ENCODE results near the gene FAM120AOS. TPM values are rescaled to one million over a fixed set of nuclear protein-coding genes. Genes with fewer than 3 reads are reported as not detected.
"Not testable (repeated sequence)": the region's sequence is repeated elsewhere in the genome, so short reads cannot be mapped to it uniquely, and the experiment has no call there.

FAM120AOS gene
- total RNA-seq, 1 donor from 2014 or later = 47.5 TPM

DNA sequence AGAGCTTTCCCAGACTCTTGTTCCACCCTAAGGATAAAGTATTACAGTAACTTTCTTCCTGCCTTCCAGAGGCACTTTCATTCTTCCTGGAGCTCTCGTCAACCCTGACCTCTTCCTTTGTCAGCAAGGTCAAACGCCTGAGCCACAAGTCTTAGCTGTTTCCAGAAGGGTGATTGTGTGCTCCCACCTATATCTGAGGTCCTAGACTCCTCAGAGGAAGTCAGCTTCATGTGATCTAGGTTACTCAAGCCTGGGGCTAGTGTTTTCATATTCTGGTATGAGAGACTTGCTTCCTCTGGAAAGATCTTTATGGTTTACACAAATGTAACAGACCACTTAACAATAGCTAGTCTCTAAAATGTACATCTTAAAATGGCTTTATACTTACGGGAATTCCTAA is 7.3 kb downstream of the FAM120AOS start:
- TF ChIP-seq, protein P1, sequence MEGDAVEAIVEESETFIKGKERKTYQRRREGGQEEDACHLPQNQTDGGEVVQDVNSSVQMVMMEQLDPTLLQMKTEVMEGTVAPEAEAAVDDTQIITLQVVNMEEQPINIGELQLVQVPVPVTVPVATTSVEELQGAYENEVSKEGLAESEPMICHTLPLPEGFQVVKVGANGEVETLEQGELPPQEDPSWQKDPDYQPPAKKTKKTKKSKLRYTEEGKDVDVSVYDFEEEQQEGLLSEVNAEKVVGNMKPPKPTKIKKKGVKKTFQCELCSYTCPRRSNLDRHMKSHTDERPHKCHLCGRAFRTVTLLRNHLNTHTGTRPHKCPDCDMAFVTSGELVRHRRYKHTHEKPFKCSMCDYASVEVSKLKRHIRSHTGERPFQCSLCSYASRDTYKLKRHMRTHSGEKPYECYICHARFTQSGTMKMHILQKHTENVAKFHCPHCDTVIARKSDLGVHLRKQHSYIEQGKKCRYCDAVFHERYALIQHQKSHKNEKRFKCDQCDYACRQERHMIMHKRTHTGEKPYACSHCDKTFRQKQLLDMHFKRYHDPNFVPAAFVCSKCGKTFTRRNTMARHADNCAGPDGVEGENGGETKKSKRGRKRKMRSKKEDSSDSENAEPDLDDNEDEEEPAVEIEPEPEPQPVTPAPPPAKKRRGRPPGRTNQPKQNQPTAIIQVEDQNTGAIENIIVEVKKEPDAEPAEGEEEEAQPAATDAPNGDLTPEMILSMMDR (IDR thresholded peaks at IDR 0.05; ENCODE audit: unreplicated experiment) = no peak
- Mint-ChIP-seq H3K9me3 (ENCODE audit: low read depth) (no peaks in the 10 kb centered on the region), H3K4me1 (ENCODE audit: low read depth) (peaks cover 13% of the 10 kb centered on the region), H3K36me3 (ENCODE audit: insufficient read depth) (peaks cover 18% of the 10 kb centered on the region), H3K27me3 (no peaks in the 10 kb centered on the region), H3K4me3 (ENCODE audit: low read depth) (no peak overlapping the region), H3K27ac (peak overlapping the region; percentile 71)
- DNase-seq (ENCODE audit: low spot score, unreplicated experiment) = no peak

DNA sequence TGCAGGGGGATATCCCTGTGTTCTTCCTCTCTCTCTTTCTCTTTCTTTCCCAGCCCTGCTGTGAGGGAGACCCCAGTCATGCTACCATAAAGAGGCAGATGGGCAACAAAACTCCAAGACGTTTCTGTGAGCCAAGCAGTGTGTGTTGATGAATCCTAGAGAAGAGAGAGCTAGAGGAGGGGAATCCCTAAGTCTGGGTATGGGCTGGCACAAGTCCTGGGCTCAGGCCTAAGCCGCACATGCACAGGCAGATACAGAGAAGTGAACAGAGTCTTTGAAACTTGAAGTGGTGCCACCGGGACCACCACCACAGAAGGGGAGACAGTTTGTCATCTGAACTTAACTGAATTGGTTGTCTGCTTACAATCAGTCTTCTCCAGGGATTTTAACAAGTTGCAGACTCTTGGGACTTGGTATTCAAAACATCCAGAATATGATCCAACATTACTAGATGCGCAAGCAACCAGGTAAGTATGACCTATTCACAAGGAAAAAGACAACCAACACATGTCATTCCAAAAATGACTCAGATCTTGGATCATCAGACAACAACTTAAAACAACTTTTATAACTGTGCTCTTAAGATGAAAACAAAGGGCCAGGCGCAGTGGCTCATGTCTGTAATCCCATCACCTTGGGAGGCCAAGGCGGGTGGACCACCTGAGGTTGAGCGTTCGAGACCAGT is 12.3 kb downstream of the FAM120AOS start:
- H3K27ac Mint-ChIP-seq = no peak overlapping the region
- H3K4me1 Mint-ChIP-seq (ENCODE audit: low read depth) = peaks cover 2% of the 10 kb centered on the region
- no peaks in the 10 kb centered on the region for H3K27me3 Mint-ChIP-seq
- H3K36me3 Mint-ChIP-seq (ENCODE audit: insufficient read depth) = peaks cover 4% of the 10 kb centered on the region
- no peak overlapping the region for H3K4me3 Mint-ChIP-seq (ENCODE audit: low read depth)
- DNase-seq (ENCODE audit: low spot score, unreplicated experiment) = no peak
- TF ChIP-seq, protein P1 (IDR thresholded peaks at IDR 0.05; ENCODE audit: unreplicated experiment) = no peak
- no peaks in the 10 kb centered on the region for H3K9me3 Mint-ChIP-seq (ENCODE audit: low read depth)

DNA sequence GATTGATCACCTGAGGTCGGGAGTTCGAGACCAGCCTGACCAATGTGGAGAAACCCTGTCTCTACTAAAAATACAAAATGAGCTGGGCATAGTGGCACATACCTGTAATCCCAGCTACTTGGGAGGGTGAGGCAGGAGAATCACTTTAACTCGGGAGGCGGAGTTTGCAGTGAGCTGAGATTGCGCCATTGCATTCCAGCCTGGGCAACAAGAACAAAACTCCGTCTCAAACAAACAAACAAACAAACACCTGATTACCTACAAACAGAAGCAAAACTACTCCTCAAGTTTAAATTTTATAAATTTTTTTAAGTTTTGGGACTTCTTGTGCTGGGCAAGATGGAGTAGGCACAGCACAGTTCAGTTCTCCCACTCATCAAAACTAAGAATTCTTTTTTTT is 14.1 kb downstream of the FAM120AOS start:
- not testable (repeated sequence) for H3K4me1 Mint-ChIP-seq (ENCODE audit: low read depth); H3K9me3 Mint-ChIP-seq (ENCODE audit: low read depth); H3K27me3 Mint-ChIP-seq; DNase-seq (ENCODE audit: low spot score, unreplicated experiment); H3K4me3 Mint-ChIP-seq (ENCODE audit: low read depth); H3K36me3 Mint-ChIP-seq (ENCODE audit: insufficient read depth); H3K27ac Mint-ChIP-seq

DNA sequence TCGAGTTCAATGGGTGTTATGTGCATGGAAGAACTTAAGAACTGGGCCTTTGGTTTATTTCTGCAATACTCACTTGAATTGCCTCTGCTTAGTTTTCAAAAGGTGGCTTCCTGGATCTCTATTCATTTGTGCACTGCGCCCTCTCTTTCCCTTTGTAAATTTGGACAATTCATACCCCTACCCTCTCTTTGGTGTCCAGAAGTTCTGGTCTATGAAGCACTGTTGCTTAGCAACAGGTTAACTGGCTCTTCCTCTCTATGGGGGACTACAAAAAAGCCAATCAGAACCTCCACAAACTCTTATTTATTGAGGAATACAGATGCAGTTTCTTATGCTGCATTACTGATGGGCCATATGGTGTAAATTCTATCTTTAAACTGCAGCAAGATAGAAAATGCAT is 15.4 kb downstream of the FAM120AOS start:
- no peaks in the 10 kb centered on the region for H3K4me1 Mint-ChIP-seq (ENCODE audit: low read depth)
- no peak overlapping the region for H3K27ac Mint-ChIP-seq
- no peaks in the 10 kb centered on the region for H3K27me3 Mint-ChIP-seq
- no peak for DNase-seq (ENCODE audit: low spot score, unreplicated experiment)
- H3K9me3 Mint-ChIP-seq (ENCODE audit: low read depth) = no peaks in the 10 kb centered on the region
- H3K4me3 Mint-ChIP-seq (ENCODE audit: low read depth) = no peak overlapping the region
- no peaks in the 10 kb centered on the region for H3K36me3 Mint-ChIP-seq (ENCODE audit: insufficient read depth)
- TF ChIP-seq, protein P1 (IDR thresholded peaks at IDR 0.05; ENCODE audit: unreplicated experiment) = no peak

DNA sequence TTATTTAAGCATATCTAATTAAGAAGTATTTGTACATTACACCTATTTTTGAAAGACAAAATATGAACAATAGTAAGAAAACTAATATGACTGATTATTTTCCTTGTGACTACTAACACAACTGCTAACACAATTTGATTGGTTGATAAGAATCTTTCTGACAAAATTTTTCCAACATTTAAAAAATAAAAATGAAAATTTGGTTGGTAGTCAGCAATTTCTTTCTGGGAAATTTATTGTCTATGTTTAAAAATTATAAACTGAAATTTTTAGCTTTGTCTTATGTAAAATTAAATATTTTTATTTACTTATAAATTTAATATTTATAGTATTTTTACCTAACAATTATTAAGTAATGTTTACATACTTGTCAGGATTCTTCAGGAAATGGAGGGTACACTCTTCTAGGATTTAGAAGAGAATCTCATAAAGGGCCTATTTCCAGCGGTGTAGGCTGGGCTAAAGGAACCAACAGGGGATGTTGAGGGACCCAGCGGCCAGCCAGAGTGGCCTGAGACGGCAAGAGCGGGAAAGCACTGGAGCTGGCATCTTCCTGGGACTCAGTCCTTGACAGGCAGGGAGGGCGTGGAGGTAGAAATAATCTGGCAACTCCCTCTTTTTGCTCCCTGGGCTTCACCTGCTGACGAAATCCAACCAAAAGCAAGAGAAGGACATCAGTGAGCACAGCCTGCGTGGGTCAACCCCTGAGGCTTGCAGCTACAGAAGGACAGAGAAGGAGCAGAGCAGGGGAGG is 16.6 kb downstream of the FAM120AOS start:
- Mint-ChIP-seq H3K4me3 (ENCODE audit: low read depth) (no peak overlapping the region), H3K9me3 (ENCODE audit: low read depth) (no peaks in the 10 kb centered on the region), H3K27me3 (no peaks in the 10 kb centered on the region), H3K36me3 (ENCODE audit: insufficient read depth) (no peaks in the 10 kb centered on the region), H3K4me1 (ENCODE audit: low read depth) (peaks cover 1% of the 10 kb centered on the region), H3K27ac (no peak overlapping the region)
- TF ChIP-seq, protein P1 (IDR thresholded peaks at IDR 0.05; ENCODE audit: unreplicated experiment) = no peak
- no peak for DNase-seq (ENCODE audit: low spot score, unreplicated experiment)
